ENCODE data around the gene PRELID1. TPM values are rescaled to one million over a fixed set of nuclear protein-coding genes. Genes with fewer than 3 reads are reported as not detected.
A peak's percentile ranks its signal among the peaks of the same experiment; 100 is the strongest.

PRELID1 gene
- total RNA-seq, 1 experiment from 2014 or later: 434 TPM

- no peak for DNase-seq (ENCODE audit: low read depth)
Observed at GRCh38 chr5:177313561-177314259, 10.1 kb downstream of the PRELID1 start.

GRCh38 chr5:177314376-177315342 lies 11.1 kb downstream of the PRELID1 start:
- DNase-seq (ENCODE audit: low read depth): no peak

- no peak for DNase-seq (ENCODE audit: low read depth)
Observed at GRCh38 chr5:177315411-177315810, 11.8 kb downstream of the PRELID1 start.

- no peak for DNase-seq (ENCODE audit: low read depth)
Observed at GRCh38 chr5:177316005-177316404, 12.4 kb downstream of the PRELID1 start.

GRCh38 chr5:177317959-177318377 lies 14.4 kb downstream of the PRELID1 start:
- peak; percentile 75 for DNase-seq (ENCODE audit: low read depth)

- DNase-seq (ENCODE audit: low read depth): no peak
Observed at GRCh38 chr5:177319913-177320588, 16.5 kb downstream of the PRELID1 start.

GRCh38 chr5:177320879-177321278 lies 17.3 kb downstream of the PRELID1 start:
- DNase-seq (ENCODE audit: low read depth): no peak

GRCh38 chr5:177325868-177326381 lies 22.3 kb downstream of the PRELID1 start:
- DNase-seq (ENCODE audit: low read depth): no peak

- DNase-seq (ENCODE audit: low read depth): peak; percentile 81
Observed at GRCh38 chr5:177327539-177328522, 24.2 kb downstream of the PRELID1 start.

GRCh38 chr5:177328545-177329231 lies 25.1 kb downstream of the PRELID1 start:
- DNase-seq (ENCODE audit: low read depth): no peak

- DNase-seq (ENCODE audit: low read depth): no peak
Observed at GRCh38 chr5:177329883-177330282, 26.3 kb downstream of the PRELID1 start.

- no peak for DNase-seq (ENCODE audit: low read depth)
Observed at GRCh38 chr5:177330991-177331842, 27.6 kb downstream of the PRELID1 start.

GRCh38 chr5:177332031-177332895 lies 28.7 kb downstream of the PRELID1 start:
- DNase-seq (ENCODE audit: low read depth): no peak

- no peak for DNase-seq (ENCODE audit: low read depth)
Observed at GRCh38 chr5:177332896-177333260, 29.3 kb downstream of the PRELID1 start.

- no peak for DNase-seq (ENCODE audit: low read depth)
Observed at GRCh38 chr5:177333420-177334154, 30.0 kb downstream of the PRELID1 start.

GRCh38 chr5:177334155-177334551 lies 30.6 kb downstream of the PRELID1 start:
- no peak for DNase-seq (ENCODE audit: low read depth)

Measured in Daoy (cell line).